ENCODE measurements around the gene CBX5. TPM values are rescaled to one million over a fixed set of nuclear protein-coding genes. Genes with fewer than 3 reads are reported as not detected.

The CBX5 gene
- total and polyA plus RNA-seq, 9 of the 15 experiments (the other 6 are each of a cell fraction or from before 2014, with no cell fraction given): 32.6 to 102 (median 59.2) TPM

GRCh38 chr12:54285150-54286041 lies 5.5 kb upstream of the CBX5 start (continued):
- TF ChIP-seq NFATC3 (IDR thresholded peaks at IDR 0.05) (no peak), MNT (conservative IDR thresholded peaks at IDR 0.05) (no peak), ZNF253 (CRISPR knock-in tag; conservative IDR thresholded peaks at IDR 0.05) (no peak; the same call in 1 of the 2 replicates), FOXP1 (CRISPR knock-in tag; IDR thresholded peaks at IDR 0.05) (no peak), HIVEP1 (CRISPR knock-in tag; IDR thresholded peaks at IDR 0.05) (no peak), NFXL1 (CRISPR knock-in tag; IDR thresholded peaks at IDR 0.05) (0 out of 2 replicates have a peak, but pooled peaks have one; percentile 65), ZNF592 (IDR thresholded peaks at IDR 0.05) (no peak), PHF20 (IDR thresholded peaks at IDR 0.05; ENCODE audit: partially characterized antibody) (no peak), NRF1 (conservative IDR thresholded peaks at IDR 0.05 in 1 of 2, IDR thresholded peaks at IDR 0.05 in 1 of 2) (no peak), FOXM1 (IDR thresholded peaks at IDR 0.05; ENCODE audit: low read depth) (no peak), FOXM1 (CRISPR knock-in tag; IDR thresholded peaks at IDR 0.05; ENCODE audit: low read depth) (no peak), BACH1 (tag; IDR thresholded peaks at IDR 0.05) (peak; percentile 12; the same call in 1 of the 2 replicates)
- TF ChIP-seq, protein P1, sequence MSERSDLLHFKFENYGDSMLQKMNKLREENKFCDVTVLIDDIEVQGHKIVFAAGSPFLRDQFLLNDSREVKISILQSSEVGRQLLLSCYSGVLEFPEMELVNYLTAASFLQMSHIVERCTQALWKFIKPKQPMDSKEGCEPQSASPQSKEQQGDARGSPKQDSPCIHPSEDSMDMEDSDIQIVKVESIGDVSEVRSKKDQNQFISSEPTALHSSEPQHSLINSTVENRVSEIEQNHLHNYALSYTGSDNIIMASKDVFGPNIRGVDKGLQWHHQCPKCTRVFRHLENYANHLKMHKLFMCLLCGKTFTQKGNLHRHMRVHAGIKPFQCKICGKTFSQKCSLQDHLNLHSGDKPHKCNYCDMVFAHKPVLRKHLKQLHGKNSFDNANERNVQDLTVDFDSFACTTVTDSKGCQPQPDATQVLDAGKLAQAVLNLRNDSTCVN (CRISPR knock-in tag; IDR thresholded peaks at IDR 0.05): peak; percentile 14; the same call in 1 of the 2 replicates
- TF ChIP-seq, protein P2, sequence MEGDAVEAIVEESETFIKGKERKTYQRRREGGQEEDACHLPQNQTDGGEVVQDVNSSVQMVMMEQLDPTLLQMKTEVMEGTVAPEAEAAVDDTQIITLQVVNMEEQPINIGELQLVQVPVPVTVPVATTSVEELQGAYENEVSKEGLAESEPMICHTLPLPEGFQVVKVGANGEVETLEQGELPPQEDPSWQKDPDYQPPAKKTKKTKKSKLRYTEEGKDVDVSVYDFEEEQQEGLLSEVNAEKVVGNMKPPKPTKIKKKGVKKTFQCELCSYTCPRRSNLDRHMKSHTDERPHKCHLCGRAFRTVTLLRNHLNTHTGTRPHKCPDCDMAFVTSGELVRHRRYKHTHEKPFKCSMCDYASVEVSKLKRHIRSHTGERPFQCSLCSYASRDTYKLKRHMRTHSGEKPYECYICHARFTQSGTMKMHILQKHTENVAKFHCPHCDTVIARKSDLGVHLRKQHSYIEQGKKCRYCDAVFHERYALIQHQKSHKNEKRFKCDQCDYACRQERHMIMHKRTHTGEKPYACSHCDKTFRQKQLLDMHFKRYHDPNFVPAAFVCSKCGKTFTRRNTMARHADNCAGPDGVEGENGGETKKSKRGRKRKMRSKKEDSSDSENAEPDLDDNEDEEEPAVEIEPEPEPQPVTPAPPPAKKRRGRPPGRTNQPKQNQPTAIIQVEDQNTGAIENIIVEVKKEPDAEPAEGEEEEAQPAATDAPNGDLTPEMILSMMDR (IDR thresholded peaks at IDR 0.05 in 2 of 3, conservative IDR thresholded peaks at IDR 0.05 in 1 of 3; ENCODE audit: insufficient read depth in 2 of 3, low read depth in 1 of 3, low read length in 3 of 3): peak in 1 of 3 experiments; percentile 33; a peak in 2 of 6 replicates
- TF ChIP-seq, protein P3, sequence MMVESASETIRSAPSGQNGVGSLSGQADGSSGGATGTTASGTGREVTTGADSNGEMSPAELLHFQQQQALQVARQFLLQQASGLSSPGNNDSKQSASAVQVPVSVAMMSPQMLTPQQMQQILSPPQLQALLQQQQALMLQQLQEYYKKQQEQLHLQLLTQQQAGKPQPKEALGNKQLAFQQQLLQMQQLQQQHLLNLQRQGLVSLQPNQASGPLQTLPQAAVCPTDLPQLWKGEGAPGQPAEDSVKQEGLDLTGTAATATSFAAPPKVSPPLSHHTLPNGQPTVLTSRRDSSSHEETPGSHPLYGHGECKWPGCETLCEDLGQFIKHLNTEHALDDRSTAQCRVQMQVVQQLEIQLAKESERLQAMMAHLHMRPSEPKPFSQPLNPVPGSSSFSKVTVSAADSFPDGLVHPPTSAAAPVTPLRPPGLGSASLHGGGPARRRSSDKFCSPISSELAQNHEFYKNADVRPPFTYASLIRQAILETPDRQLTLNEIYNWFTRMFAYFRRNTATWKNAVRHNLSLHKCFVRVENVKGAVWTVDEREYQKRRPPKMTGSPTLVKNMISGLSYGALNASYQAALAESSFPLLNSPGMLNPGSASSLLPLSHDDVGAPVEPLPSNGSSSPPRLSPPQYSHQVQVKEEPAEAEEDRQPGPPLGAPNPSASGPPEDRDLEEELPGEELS (CRISPR knock-in tag; IDR thresholded peaks at IDR 0.05; ENCODE audit: borderline replicate concordance): no peak
